CD4-positive, alpha-beta T cell treated with Interleukin-15 for 4 hours (primary cell): ENCODE measurements around the gene LCN15.
"Not testable (repeated sequence)": the region's sequence is repeated elsewhere in the genome, so short reads cannot be mapped to it uniquely, and the experiment has no call there.

ENCODE experiments used
- DNase-seq: peaks from one replicate; pipeline ENCODE4 v3.0.0-alpha.2; 2020; ENCODE audit warnings: low spot score

Gene LCN15

GRCh38 chr9:136722093-136722968 lies 42.0 kb downstream of the LCN15 start:
- DNase-seq = no peak

DNA sequence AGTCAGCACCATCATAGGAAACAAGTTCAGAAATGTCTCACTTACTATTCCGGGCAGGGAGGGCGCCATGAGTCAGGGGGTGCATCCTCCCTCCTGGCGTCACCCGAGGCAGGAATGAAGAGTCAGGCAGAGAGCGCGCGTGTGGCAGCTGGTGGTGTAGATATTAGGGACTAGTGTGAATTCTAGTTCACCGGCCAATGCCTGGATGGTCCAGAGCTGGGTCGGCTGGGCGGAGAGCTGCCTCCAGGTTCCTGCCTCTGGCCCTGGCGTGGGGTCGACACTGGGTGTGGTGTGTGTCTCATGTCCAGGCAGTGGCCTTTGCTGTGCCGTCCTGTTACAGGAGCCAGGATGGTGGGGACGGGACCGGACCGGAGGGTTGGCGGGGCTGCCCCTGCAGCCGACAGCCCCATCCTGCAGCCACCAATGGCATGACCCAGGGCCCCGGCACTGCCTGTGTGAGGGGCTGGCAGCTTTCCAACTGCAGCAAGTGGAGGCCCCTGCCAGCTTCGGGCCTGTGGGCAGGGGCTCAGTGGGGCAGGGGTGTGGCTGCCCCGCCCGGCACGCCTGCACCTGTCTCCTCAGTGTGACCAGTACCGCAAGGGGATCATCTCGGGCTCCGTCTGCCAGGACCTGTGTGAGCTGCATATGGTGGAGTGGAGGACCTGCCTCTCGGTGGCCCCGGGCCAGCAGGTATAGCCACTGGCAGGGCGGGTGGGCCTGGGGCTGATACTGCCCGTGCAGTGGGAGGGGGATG lies 42.8 kb downstream of the LCN15 start:
- no peak for DNase-seq

DNA sequence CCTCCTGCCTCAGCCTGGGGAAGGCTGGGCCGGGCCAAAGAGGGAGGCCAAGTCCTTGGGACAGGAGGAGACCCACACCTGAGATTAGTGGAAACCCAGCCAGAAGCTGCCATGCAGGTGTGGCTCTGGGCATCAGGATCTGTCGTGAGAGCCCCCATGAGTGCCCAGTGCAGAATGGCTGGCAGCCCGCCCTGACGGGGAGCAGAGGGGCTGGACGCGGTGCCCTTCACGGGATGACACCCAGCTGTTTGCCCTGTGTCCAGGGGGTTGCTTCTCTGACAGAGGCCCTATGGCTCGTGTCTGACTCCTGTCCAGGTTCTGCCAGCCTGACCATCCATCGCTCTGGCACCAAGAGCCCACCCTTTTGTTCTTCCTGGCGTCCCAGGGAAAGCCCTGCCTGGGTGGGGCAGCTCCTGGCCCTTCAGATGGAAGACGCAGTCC lies 43.4 kb downstream of the LCN15 start:
- no peak for DNase-seq

GRCh38 chr9:136720251-136720897 lies 43.9 kb downstream of the LCN15 start:
- no peak for DNase-seq

DNA sequence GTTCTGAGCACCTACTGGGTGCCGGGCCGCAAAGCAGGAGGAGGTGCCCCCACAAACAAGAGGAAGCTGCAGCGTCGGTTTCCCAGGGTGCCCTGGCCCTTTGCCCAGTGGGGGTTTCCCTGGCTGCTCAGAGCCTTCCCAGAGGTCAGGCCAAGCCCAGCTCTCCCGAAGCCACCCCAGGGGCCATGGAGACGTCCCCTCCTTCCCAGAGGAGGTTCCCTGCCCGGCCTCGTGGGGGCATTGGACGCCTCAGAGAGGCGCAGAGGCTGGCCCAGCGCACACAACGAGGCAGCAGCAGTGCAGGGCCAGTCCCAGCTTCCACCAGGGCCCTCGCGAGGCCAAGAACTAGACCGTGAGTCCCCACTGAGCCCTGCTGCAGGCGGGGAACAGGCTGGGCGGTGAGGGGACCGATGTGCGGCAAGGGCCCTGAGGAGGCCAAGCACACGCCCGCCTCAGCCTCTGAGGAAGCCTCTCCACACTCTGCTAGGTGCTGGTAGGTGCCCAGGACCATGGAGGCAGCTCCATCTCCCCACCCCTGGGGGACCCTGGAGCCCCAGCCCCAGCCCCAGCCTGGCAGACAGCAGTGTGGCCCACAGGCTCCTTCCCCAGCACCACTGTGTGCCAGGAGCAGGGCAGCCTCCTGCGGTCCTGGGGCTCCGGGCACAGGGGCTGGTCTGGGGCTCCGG lies 45.0 kb downstream of the LCN15 start:
- no peak for DNase-seq

DNA sequence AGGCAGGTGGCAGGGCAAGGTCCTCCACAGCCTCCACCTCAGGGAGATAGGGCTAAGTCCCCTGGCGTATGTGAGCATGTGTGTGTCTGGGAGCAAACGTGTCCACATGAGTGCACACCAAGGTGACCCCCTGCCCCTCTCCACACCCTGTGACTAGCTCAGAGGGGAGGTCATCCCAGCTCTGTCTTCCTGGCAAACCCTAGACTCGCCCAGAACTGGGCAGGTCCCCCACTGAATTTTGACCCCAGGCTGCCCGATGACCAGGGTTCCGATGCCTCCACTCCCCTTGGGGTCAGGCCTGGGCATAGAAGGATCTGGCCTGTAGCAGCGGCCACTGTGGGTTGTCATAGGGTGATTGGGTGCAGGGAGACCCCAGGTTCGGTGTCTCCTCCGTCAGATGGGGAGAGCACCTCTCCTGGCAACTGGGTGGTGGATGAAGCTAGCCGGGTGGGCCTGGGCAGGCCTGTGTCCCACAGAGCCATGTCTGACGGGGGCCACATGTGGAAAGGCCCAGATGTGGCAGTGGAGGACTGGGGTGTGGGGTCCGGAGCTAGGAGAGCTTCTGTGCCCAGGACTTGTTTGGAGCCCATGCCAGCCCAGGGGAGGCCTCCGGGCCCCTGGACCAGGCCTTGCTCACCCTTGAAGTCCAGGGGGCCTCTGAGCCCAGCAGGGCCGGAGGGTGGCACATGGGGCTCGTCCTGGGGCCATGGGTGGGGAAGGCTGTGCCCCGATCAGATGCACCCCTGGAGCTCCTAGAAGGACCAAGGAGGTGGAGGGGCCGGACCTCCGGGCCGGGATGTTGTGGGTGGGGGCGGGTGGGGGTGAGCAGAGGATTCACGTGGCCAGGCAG lies 45.7 kb downstream of the LCN15 start:
- no peak for DNase-seq

DNA sequence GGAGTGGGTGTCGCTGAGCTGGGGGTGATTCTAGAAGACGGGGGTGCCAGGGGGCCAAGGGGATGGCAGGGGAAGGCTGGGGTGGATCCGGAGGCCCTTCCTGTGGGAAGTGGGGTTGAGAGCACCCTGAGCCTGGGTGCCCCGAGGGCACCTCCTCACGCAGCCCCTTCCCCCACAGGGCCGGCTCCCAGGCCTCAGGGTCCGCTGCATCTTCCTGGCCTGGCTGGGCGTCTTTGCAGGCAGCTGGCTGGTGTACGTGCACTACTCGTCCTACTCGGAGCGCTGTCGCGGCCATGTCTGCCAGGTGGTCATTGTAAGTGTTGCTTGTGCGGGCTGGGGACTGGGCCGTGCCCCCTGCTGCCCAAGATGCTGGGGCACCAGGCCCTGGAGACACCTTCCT lies 46.9 kb downstream of the LCN15 start:
- DNase-seq = no peak

DNA sequence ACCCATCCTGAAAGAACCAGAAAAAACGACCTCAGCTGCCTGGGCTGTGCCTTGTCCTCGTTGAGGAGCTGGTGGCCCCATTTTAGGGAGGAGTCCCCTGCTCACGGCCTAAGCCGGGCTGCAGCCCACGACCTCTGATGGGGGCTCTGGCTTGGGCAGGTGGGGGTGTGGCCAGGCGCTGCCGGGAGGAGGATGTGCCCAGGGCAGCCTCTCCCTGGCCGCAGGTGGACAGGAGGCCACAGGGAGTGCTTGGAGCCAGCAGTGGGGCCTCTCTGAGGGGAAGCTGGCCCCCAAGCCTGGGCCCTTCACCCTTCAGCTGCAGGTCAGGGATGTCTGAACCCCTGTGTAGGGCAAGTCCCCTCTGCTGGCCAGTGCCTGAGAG lies 49.4 kb downstream of the LCN15 start:
- no peak for DNase-seq

DNA sequence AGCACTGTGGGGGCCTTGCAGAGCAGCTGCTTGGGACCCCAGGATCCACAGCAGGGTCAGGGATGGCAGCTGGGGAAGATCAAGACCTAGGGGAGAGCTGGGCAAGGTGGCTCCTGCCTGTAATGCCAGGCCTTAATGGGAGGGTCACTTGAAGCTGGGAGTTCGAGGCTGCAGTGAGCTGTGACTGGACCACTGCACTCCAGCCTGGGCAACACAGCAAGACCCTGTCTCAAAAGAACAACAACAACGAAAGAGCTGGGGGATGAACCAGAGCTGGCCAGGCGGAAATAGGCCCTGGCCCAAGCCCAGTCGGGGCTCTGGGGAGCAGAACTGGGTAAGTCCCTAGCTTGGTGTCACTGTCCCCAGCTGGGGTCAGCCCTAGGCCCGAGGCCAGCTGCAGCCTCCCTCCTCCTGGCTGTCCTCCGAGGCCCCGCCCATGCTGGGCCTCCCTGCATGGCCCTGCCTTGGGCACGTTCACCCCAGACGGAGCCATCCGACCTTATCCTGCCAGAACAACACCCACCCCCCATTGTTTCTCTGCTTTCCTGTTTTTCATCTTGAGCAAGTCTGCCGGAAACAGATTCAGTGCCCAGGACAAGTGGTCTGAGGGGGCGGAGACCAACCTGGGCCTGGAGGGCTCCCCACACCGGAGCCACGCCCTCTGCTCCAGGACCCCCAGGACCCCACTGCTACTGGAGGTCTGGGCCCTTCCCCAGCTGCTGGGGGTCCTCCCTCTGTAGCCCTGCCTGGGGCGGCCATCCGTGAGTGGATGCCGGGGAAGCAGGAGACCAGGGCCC lies 50.0 kb downstream of the LCN15 start:
- no peak for DNase-seq

DNA sequence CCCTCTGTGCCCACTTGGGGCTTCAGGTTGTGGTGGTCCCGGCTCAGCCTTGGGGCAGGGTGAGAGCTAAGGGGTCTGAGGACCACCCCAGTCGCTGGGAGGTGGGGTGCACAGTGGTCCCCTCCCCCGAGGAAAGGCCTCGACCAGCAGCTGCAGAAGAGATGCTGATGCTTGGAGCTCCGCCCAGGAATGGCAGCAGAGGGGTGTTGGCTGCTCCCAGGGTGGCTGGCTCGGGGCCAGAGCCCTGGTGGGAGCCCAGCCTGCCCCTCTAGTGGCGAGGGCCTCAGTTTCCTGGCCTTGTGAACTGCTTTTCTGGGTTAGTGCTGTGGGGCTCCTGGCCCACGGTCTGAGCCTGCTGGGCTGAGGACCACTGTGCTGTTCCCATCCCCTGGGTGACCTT lies 50.8 kb downstream of the LCN15 start:
- DNase-seq = no peak

DNA sequence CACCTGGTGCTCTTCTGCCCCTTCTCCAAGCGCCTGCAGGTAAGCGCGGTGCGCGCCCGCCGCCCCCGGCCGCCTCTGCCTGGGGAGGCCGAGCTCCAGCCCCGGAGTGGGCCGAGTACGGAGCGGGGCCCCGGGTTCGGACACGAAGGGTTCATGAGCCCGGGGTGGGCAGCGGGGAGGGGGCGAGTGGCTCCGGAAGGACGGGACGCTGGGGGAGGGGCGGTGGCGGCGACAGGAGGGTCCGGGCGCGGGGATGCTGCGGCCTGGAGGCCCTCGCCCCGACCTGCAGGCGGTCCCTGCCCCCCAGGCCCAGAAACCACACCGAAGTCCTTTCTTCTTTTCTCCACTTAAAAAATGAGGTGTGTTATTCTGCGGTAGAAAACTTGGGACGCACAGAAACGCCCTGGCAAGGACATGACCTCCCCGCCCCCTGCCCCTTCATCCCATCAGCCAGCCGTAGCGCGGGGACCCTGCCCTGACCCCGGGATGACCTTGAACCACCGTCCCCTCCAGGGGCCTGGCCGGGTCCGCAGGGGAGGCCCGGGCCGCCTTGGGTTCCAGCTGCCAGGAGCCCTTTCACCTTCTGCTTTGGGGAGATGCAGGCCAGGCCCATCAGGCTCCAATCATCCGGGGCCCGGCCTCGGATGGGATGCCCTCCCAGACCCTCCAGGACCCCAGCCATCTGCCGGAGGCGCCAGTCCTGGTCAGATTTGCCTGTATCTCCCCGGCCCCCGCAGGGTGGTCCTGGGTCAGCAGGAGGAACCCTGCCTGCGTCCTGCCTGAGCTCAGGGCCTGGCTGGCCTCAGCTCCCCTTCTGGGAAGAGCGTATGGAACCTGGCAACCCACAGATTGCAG lies 51.4 kb downstream of the LCN15 start:
- no peak for DNase-seq

GRCh38 chr9:136711751-136712689 lies 52.3 kb downstream of the LCN15 start, which contains the start of gene DIPK1B:
TSS of gene DIPK1B (plus strand) at chr9:136712572. CDS start at chr9:136712666, 94 bp downstream.
- no peak for DNase-seq

GRCh38 chr9:136711219-136711648 lies 53.1 kb downstream of the LCN15 start:
- DNase-seq = not testable (repeated sequence)

DNA sequence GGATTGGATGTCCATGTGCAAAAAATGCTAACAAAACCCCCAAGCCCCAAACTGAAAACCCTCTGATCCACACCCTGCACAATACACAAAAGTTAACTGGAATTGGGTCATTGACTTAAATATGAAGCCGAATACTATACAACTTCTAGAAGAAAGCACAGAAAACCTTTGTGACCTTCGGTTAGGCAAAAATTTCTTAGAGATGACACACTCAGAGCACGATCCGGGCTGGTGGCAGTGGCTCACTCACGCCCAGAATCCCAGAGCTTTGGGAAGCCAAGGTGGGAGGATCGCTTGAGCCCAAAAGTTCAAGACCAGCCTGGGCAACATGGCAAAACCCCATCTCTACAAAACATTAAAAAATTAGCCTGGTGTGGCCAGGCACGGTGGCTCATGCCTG lies 53.8 kb downstream of the LCN15 start:
- DNase-seq = no peak
